NCI-H69 (cell line): Measurements from ENCODE around the gene STMN3.
"Not testable (repeated sequence)": the region's sequence is repeated elsewhere in the genome, so short reads cannot be mapped to it uniquely, and the experiment has no call there.

Source experiments
- DNase-seq: peaks from one replicate; lab custom pipeline; 2025; lab: John Stamatoyannopoulos, UW

Gene STMN3

GRCh38 chr20:63678667-63679465 lies 25.6 kb upstream of the STMN3 start:
- no peak for DNase-seq

- DNase-seq = no peak
Observed at GRCh38 chr20:63678071-63678470, 24.8 kb upstream of the STMN3 start.

DNA sequence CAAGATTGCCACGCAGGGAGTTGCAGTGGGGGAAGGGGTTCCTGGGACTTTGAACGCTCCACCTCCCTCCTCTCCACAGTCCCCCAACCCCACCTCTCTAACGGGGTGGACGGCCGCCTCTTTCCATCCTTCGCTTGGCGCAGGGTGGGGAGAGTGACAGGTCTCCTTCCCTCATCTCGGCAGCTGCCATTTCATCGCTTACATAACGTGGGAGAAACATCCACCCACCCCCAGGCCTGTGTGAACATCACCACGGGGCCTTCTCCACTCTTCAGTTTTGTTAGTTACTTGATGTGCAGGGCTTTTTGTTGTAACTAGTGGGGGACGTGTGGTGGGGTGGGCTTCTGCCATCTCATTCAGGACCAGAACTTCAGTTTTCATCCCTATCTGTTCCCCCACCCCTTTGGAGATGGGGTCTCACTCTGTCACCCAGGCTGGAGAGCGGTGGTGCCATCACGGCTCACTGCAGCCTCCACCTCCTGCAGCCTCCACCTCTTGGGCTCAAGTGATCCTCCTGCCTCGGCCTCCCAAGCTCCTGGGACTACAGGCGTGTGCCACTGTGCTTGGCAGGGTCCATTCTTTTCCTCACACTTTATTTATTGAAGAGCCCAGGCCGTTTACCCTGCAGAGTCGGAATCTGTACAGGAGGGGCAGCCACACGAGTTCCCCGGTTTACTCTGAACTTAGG lies 22.6 kb upstream of the STMN3 start:
- no peak for DNase-seq

DNA sequence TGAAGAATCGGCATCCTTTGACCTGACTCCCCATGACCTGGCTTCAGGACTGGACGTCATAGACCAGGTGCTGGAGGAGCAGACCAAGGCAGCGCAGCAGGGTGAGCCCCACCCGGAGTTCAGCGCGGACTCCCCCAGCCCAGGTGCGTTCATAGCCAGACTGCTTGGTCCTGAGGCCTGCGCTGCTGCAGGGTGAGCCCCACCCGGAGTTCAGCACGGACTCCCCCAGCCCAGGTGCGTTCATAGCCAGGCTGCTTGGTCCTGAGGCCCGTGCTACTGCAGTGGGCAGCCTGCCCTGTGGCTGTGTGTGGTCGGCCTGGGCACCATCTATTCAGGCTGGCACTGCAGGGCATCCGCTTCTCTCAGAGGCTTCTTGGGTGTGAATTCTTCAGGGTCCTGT lies 20.7 kb upstream of the STMN3 start:
- DNase-seq = no peak

DNA sequence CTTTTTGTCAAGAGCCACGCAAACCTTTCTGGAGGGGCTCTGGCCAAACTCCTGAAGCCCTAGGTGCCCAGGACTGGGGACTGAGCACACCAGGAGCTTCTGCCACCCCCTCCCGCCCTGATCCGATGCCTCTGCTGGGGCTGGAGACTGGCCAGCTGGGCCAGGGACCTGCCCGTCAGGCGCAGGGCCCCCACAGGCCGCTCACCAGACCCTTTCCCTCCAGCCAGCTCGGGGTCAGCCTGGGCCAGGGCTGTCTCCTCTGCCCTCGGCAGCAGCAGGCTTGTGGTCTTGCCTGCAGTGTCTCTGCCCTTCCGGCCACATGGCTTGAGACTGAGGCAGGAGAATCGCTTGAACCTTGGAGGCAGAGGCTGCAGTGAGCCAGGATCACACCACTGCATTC lies 19.4 kb upstream of the STMN3 start:
- DNase-seq = no peak

DNA sequence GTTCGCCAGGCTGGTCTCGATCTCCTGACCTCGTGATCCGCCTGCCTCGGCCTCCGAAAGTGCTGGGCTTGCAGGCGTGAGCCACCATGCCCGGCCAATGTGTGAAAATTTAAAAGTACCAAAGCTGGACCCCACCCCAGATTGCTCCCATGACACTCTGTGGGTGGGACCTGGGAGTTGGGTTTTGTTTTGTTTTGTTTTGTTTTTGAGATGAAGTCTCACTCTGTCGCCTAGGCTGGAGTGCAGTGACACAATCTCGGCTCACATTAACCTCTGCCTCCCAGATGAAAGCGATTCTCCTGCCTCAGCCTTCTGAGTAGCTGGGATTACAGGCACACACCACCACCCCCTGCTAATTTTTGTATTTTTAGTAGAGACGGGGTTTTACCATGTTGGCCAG lies 18.5 kb upstream of the STMN3 start:
- not testable (repeated sequence) for DNase-seq

GRCh38 chr20:63668351-63668750 lies 15.1 kb upstream of the STMN3 start:
- DNase-seq = no peak

- DNase-seq = no peak
Observed at GRCh38 chr20:63667858-63668257, 14.6 kb upstream of the STMN3 start.

GRCh38 chr20:63665708-63666107 lies 12.5 kb upstream of the STMN3 start:
- DNase-seq = no peak

DNA sequence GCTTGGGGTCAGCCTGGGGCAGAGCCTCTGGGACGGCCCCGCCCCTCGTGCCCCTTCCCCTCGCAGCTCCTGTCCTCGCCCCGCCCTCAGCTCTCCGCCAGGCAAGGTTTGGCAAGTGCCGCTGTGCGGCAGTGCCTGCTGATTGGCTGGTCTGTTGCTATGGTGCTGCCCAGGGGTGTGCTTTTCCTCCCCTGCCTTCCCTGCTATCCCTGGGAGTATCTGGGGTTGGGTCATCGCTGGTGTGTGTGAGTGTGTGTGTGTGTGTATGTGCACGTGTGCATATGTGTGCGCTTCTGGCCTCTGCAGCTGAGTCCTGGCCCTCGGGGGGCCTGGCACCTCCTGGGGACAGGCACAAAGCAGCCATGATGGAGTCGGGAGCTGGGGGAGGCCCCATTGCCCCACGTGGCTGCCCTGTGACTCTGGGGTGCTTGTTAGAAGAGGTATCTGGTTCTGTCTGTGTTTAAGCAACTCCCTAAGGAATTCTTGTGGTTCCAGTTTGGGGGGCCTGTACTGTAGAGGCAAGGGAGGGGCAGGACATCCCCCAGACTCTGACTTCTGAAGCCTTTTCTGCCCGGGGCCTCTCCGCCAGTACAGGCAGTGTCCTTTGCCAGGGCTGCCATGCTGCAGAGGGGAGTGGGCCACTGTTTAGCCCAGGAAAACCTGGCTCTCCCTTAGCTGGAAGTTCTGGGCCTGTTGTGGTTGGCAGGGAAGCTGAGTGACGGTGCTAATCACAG lies 11.8 kb upstream of the STMN3 start:
- DNase-seq = peak; percentile 5

DNA sequence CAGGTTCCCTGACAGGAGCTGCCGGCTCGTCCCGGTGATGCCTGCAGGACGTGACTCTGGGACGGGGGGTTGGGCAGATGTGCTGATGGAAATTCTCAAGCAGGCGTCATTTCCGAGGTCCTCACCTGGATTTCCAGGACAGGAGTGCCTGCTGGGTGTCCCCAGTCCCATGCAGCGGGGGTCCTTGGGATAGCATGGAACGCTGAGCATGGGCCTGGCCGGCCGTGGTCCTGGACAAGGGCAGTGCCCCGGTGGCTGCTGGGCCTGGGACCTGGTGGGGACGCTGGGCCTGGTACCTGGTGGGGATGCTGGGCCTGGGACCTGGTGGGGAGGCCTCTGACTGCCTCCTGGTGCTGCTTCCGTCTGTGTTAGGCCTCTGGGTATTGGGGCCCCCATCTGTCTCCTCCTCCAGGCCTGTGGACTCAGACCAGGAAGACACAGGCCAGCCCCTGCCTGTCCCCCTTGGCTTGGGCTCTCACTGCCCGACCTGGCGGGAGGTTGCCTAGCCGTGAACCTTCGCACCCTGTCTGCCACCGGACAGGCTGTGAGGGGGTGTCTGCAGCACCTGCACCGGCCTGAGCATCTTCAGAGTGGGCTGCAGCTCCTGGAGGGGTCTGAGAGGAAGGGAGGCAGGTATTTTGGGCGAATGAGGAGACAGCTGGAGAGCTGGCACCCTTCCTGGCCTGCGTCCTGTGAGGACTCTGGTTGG lies 11.1 kb upstream of the STMN3 start:
- DNase-seq = no peak

- no peak for DNase-seq
Observed at GRCh38 chr20:63663332-63664066, 10.3 kb upstream of the STMN3 start.

DNA sequence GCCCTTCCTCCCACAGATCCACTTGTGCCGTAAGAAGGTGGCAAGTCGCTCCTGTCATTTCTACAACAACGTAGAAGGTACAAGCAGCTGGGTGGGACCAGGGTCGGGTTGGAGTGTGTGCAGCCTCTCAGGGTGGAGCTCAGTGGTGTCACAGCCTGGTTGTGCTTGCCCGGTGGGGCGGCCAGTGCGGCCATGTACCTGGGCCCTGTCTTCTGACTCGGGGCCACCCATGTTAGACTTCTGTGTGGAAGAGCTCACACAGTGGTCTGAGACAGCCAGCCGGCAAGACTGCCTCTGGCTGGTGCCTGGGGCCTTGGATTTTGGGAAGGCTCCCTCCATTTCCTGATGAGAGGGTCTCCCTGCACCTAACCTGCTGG lies 9.6 kb upstream of the STMN3 start:
- DNase-seq = no peak

DNA sequence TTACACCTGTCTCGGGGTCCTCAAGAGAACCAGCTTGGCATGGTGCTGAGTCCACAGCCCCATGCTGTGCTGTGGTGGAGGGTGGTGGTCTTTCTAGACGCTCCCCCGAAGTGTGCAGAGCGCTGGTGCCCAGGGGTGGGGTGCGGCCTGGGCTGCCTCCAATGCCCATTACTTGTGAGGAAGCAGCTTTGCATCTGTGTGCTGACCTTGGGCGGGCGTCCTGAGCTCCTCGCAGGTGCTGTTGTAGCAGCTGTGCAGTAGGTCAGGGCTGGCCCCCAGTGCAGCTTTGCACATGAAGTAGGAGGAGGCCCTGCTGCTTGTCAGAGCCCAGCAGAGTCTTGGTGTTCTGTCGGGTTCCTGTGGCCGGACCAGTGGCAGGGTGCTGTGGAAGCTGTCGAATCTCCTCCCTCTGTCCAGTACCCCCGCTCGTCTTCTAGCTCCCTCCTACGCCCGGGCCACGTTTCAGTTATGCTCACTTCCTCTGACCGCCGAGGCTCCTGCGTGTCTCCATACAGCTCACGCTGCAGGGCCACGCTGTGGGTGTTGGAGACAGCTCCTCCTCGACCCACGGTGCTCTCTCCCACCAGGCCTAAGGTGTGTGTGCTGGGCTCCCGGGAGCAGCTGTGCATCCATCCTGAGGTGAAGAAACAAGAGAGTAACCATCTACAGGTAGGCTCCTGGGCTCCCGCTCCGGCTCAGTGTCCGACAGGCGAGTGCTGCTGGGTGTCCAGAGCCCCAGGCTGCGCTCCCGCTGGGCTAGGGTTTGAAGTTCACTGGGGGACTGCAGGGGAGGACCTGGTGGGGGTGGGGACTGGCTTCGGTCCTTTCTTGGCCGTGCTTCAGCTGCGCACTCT lies 9.0 kb upstream of the STMN3 start:
- no peak for DNase-seq

GRCh38 chr20:63661108-63661507 lies 7.9 kb upstream of the STMN3 start:
- no peak for DNase-seq

- no peak for DNase-seq
Observed at GRCh38 chr20:63660622-63661021, 7.4 kb upstream of the STMN3 start.

GRCh38 chr20:63660174-63660573 lies 7.0 kb upstream of the STMN3 start:
- DNase-seq = not testable (repeated sequence)

GRCh38 chr20:63659370-63659769 lies 6.1 kb upstream of the STMN3 start:
- no peak for DNase-seq

- no peak for DNase-seq
Observed at GRCh38 chr20:63658749-63659187, 5.5 kb upstream of the STMN3 start.

DNA sequence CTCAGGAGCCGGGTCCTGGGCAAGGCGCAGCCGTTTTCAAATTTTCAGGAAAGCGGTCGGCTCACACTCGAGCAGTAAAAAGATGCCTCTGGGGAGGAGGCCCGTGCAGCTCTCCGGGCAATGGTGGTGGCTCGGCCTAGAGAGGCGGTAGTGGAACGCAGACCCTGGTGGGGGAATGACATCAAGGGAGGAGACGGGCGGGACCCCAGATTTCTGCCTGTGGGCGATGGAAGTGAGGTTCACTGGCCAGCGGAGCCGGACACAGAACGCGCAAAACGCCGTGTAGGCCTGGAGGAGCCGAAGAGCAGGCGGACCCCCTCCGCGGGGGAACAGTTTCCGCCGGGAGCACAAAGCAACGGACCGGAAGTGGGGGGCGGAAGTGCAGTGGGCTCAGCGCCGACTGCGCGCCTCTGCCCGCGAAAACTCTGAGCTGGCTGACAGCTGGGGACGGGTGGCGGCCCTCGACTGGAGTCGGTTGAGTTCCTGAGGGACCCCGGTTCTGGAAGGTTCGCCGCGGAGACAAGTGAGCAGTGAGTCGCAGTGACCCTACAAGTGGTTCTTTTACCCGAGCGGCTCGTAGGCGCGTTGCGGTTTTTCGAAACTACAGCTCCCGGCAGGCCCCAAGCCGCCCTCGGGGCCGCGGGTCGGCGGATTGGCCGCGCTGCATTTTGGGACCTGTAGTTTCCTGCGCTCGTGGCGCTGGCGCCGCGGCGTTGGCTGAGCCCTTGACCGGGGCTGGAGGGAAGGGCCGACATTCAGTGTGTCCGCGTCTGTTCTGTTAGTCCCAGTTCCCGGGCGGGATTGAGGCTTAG lies 4.9 kb upstream of the STMN3 start, which contains the start of gene RTEL1:
Gene RTEL1, plus strand, starts transcription at position 376 of the 812 bp plus-strand sequence. CDS start 1,091 bp downstream, outside the sequence.
- DNase-seq = peak; percentile 86
